MM.1S (cell line): ENCODE data around the gene LDB1.

Source experiments
- DNase-seq: peaks from one replicate; pipeline ENCODE4 v3.0.0-alpha.2; 2015
- H2AFZ ChIP-seq: fragments of 300-600 bp; sonication (generic); 2 replicates; pipeline ENCODE4 v1.6.0; 2016; ENCODE audit warnings: antibody characterized with exemption, low read length
- H3F3A ChIP-seq: fragments of 300-600 bp; sonication (generic); 2 replicates; pipeline ENCODE4 v1.6.1; 2016; ENCODE audit warnings: mild to moderate bottlenecking, antibody characterized with exemption, low read length, moderate library complexity, mixed read lengths; ENCODE audit not compliant: insufficient read depth
- H3K27ac ChIP-seq: fragments of 300-600 bp; sonication (generic); 2 replicates; pipeline ENCODE4 v1.5.1; 2016; ENCODE audit warnings: mild to moderate bottlenecking, low read length
- H3K27me3 ChIP-seq: fragments of 300-600 bp; sonication (generic); replicated peaks from 2 replicates; pipeline ENCODE4 v1.6.0; 2016; ENCODE audit warnings: low read length; ENCODE audit not compliant: insufficient read depth
- H3K36me3 ChIP-seq: fragments of 300-600 bp; sonication (generic); replicated peaks from 2 replicates; pipeline ENCODE4 v1.6.1; 2016; ENCODE audit warnings: mild to moderate bottlenecking, low read length, mixed read lengths; ENCODE audit not compliant: insufficient read depth
- H3K4me1 ChIP-seq: fragments of 300-600 bp; sonication (generic); 2 replicates; pipeline ENCODE4 v1.6.1; 2016; ENCODE audit warnings: low read length, mixed read lengths
- H3K4me2 ChIP-seq: fragments of 300-600 bp; sonication (generic); 2 replicates; pipeline ENCODE4 v1.6.0; 2016; ENCODE audit warnings: low read depth, low read length
- H3K4me3 ChIP-seq: fragments of 300-600 bp; sonication (generic); 2 replicates; pipeline ENCODE4 v1.5.1; 2016; ENCODE audit warnings: low read length, mixed read lengths
- H3K79me2 ChIP-seq: fragments of 300-600 bp; sonication (generic); 2 replicates; pipeline ENCODE4 v1.6.1; 2016; ENCODE audit warnings: mixed run types, low read length, mixed read lengths
- H3K9ac ChIP-seq: fragments of 300-600 bp; sonication (generic); 2 replicates; pipeline ENCODE4 v1.6.1; 2016; ENCODE audit warnings: low read length, mixed read lengths
- H3K9me2 ChIP-seq: fragments of 300-600 bp; sonication (generic); replicated peaks from 2 replicates; pipeline ENCODE4 v1.6.1; 2016; ENCODE audit warnings: mild to moderate bottlenecking, low read length, mixed read lengths; ENCODE audit not compliant: insufficient read depth
- H3K9me3 ChIP-seq: fragments of 300-600 bp; sonication (generic); replicated peaks from 2 replicates; pipeline ENCODE4 v1.6.1; 2016; ENCODE audit warnings: mild to moderate bottlenecking, low read length, mixed read lengths; ENCODE audit not compliant: insufficient read depth
- H4K20me1 ChIP-seq: fragments of 300-600 bp; sonication (generic); 2 replicates; pipeline ENCODE4 v1.6.1; 2016; ENCODE audit warnings: mild to moderate bottlenecking, low read length, moderate library complexity, mixed read lengths; ENCODE audit not compliant: insufficient read depth
- EZH2 ChIP-seq: fragments of 300-600 bp; sonication (generic); optimal IDR thresholded peaks from 2 replicates; pipeline ENCODE3; 2017; ENCODE audit warnings: low read depth, mild to moderate bottlenecking, antibody characterized with exemption, low read length, mixed read lengths
- EZH2phosphoT487 ChIP-seq: fragments of 300-600 bp; sonication (generic); IDR thresholded peaks from 2 replicates; pipeline ENCODE4 v1.6.1; 2018; ENCODE audit warnings: antibody characterized with exemption, low read length
- TF ChIP-seq, protein P1 (sequence below): fragments of 300-600 bp; sonication (generic); IDR thresholded peaks from 2 replicates; pipeline ENCODE4 v1.5.1; 2016; ENCODE audit warnings: antibody characterized with exemption, low read length, mixed read lengths

Gene LDB1, protein sequence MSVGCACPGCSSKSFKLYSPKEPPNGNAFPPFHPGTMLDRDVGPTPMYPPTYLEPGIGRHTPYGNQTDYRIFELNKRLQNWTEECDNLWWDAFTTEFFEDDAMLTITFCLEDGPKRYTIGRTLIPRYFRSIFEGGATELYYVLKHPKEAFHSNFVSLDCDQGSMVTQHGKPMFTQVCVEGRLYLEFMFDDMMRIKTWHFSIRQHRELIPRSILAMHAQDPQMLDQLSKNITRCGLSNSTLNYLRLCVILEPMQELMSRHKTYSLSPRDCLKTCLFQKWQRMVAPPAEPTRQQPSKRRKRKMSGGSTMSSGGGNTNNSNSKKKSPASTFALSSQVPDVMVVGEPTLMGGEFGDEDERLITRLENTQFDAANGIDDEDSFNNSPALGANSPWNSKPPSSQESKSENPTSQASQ

DNA sequence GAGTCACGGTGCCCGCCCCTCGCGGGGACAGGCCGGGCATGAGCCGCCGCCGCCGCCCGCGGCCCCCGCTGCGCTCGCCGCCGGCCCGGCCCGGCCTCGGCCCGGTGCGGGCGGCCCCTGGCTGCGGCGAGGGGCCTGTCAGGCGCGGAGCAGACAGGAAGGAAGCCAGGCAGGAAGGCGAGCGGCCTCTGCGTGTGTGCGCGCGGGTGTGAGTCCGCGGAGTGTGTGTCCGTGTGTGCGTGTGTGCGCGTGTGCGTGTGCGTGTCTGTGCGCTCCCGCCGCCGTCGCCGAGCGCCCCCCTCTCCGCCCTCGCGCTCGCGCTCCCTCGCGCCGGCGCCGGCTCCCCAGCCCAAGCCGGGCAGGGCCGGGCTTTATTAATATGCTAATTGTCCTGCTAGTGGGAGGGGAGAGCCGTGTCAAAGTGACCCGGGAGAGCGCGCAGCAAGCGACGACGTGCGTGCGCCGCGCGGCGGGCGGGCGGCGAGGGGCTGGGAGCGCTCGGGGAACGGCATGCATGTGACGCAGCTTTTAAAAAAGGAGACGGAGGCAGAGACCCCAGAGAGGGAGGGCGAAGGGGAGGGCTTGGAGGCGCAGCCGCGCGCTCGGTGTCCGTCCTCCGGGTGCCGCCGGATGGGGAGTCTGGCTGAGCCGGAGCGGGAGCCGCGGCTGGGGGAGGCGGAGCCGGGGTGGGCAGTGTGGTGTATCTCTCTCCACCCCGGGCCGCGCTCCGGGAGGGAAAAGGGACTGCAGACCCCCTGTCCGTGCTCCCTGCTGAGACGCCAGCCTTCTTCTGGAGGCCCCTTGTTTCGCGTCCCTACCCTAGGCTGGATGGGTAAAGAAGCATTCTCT lies at the start of gene LDB1:
LDB1 (minus strand) TSS at position 227 of the 849 bp plus-strand sequence. CDS start 258 bp downstream, outside the sequence.
- H3K4me3 ChIP-seq, result peak within 1 kb of the TSS; percentile 95
- peak; percentile 75 for DNase-seq
- peaks cover 27% of the 10 kb centered on the region for H3K4me1 ChIP-seq
- no peaks in the 10 kb centered on the region for H4K20me1 ChIP-seq
- no peak for TF ChIP-seq EZH2phosphoT487
- TF ChIP-seq EZH2, result no peak
- TF ChIP-seq, protein P1, sequence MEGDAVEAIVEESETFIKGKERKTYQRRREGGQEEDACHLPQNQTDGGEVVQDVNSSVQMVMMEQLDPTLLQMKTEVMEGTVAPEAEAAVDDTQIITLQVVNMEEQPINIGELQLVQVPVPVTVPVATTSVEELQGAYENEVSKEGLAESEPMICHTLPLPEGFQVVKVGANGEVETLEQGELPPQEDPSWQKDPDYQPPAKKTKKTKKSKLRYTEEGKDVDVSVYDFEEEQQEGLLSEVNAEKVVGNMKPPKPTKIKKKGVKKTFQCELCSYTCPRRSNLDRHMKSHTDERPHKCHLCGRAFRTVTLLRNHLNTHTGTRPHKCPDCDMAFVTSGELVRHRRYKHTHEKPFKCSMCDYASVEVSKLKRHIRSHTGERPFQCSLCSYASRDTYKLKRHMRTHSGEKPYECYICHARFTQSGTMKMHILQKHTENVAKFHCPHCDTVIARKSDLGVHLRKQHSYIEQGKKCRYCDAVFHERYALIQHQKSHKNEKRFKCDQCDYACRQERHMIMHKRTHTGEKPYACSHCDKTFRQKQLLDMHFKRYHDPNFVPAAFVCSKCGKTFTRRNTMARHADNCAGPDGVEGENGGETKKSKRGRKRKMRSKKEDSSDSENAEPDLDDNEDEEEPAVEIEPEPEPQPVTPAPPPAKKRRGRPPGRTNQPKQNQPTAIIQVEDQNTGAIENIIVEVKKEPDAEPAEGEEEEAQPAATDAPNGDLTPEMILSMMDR, result no peak
- peaks cover 43% of the 10 kb centered on the region for H3K79me2 ChIP-seq
- H3K9me3 ChIP-seq, result no peaks in the 10 kb centered on the region
- H3K9me2 ChIP-seq, result no peaks in the 10 kb centered on the region
- H3F3A ChIP-seq, result peaks cover 5% of the 10 kb centered on the region; the same call in 1 of the 2 replicates
- H3K27me3 ChIP-seq, result no peaks in the 10 kb centered on the region
- H3K36me3 ChIP-seq, result no peaks in the 10 kb centered on the region
- peak within 1 kb of the TSS; percentile 15; the same call in 1 of the 2 replicates for H3K27ac ChIP-seq
- peak within 1 kb of the TSS; percentile 95 for H2AFZ ChIP-seq
- H3K9ac ChIP-seq, result peak within 1 kb of the TSS; percentile 83
- peak within 1 kb of the TSS; percentile 97 for H3K4me2 ChIP-seq

DNA sequence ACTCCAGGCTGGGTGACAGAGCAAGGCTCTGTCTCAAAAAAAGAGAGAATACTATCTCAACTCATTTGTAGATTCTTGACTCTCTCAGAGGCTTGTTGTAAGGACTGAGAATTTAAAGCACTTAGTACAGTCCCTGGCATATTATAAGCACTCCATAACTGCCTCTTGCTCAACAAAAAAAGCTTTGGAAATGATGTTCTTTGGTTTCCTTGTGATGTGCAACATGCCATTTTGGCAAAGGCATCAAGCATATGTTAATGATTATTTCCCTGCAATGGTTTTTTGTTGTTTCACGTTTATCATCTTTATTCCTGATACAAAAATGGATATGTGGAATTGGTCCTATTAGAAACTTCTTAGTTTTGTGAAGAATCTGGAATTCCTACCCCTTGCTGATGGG lies 47.7 kb upstream of the LDB1 start:
- no peak for DNase-seq
- Histone ChIP-seq H3K36me3 (peaks cover 8% of the 10 kb centered on the region), H3K4me2 (no peak overlapping the region), H4K20me1 (no peaks in the 10 kb centered on the region), H3K9ac (no peak overlapping the region), H3F3A (peaks cover 31% of the 10 kb centered on the region), H3K27me3 (no peaks in the 10 kb centered on the region), H3K27ac (no peak overlapping the region), H3K4me1 (peaks cover 8% of the 10 kb centered on the region), H3K79me2 (no peaks in the 10 kb centered on the region), H3K9me3 (no peaks in the 10 kb centered on the region), H3K4me3 (no peak overlapping the region), H2AFZ (no peak overlapping the region), H3K9me2 (no peaks in the 10 kb centered on the region)
- TF ChIP-seq EZH2phosphoT487 (no peak), EZH2 (no peak)
- TF ChIP-seq, protein P1, result no peak

DNA sequence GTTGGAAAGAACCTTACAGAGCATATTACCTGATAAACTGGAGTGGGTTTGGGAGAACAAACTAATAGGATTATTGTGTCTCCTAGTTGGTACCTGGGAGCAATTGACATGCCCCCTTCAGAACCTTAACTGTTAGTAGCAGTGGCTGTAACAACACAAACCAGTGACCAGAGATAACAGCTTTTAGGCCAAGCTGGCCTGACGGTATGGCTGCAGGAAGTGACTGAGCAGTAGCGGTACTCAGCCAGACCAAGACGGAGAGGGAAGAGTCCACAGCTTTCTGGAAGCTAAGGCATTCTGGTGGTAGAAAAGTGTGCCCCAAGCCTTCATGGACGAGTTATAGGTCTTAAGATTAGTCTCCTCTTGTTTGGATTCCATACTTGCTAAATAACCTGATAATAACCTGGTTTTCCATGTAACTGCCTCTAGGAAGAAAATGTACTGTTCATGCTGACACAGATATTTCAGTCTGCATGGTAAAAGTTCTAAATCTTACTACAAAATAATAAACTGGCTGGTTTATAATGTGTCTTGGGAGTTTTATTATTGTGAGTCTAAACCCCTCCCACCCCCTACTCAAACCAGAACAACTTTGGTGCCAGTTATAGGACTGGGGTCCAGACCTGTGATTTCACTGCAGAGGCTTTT lies 43.3 kb upstream of the LDB1 start:
- Histone ChIP-seq H3K4me3 (no peak overlapping the region), H3K4me1 (peaks cover 2% of the 10 kb centered on the region), H4K20me1 (peaks cover 5% of the 10 kb centered on the region; the same call in 1 of the 2 replicates), H2AFZ (no peak overlapping the region), H3K36me3 (peaks cover 33% of the 10 kb centered on the region), H3K27me3 (no peaks in the 10 kb centered on the region), H3K9me2 (no peaks in the 10 kb centered on the region), H3K27ac (no peak overlapping the region), H3K79me2 (peaks cover 12% of the 10 kb centered on the region), H3K9ac (no peak overlapping the region), H3F3A (peaks cover 37% of the 10 kb centered on the region), H3K9me3 (no peaks in the 10 kb centered on the region), H3K4me2 (no peak overlapping the region)
- TF ChIP-seq EZH2 (no peak), EZH2phosphoT487 (no peak)
- TF ChIP-seq, protein P1, result no peak
- no peak for DNase-seq
